Smooth muscle cell (in vitro differentiated cells): Measurements from ENCODE around the gene RWDD3. TPM values are rescaled to one million over a fixed set of nuclear protein-coding genes. Genes with fewer than 3 reads are reported as not detected.

Experiments used
- DNase-seq: peaks from one replicate; lab custom pipeline; 2025; ENCODE audit not compliant: unreplicated experiment; lab: John Stamatoyannopoulos, UW
- H2AFZ ChIP-seq: fragments of 200-600 bp; sonication (generic); 2 replicates; pipeline ENCODE4 v1.6.0; 2016; ENCODE audit warnings: antibody characterized with exemption, low read depth, mild to moderate bottlenecking
- H3F3A ChIP-seq: fragments of 200-600 bp; sonication (generic); 2 replicates; pipeline ENCODE4 v1.6.0; 2017; ENCODE audit warnings: antibody characterized with exemption, low read depth
- H3K27ac ChIP-seq: fragments of 200-600 bp; sonication (generic); 2 replicates; pipeline ENCODE4 v1.5.1; 2016; ENCODE audit warnings: low read depth, mild to moderate bottlenecking
- H3K27me3 ChIP-seq: fragments of 200-600 bp; sonication (generic); 2 replicates; pipeline ENCODE4 v1.6.1; 2016; ENCODE audit warnings: low read depth, mild to moderate bottlenecking
- H3K36me3 ChIP-seq: fragments of 200-600 bp; sonication (generic); 2 replicates; pipeline ENCODE4 v1.5.1; 2016; ENCODE audit warnings: low read depth
- H3K4me1 ChIP-seq: fragments of 200-600 bp; sonication (generic); 2 replicates; pipeline ENCODE4 v1.5.1; 2016; ENCODE audit warnings: low read depth
- H3K4me2 ChIP-seq: fragments of 200-600 bp; sonication (generic); 2 replicates; pipeline ENCODE4 v1.6.0; 2016; ENCODE audit warnings: mild to moderate bottlenecking
- H3K4me3 ChIP-seq: fragments of 200-600 bp; sonication (generic); 2 replicates; pipeline ENCODE4 v1.5.1; 2016; ENCODE audit warnings: mild to moderate bottlenecking
- H3K79me2 ChIP-seq: fragments of 200-600 bp; sonication (generic); 2 replicates; pipeline ENCODE4 v1.6.0; 2016; ENCODE audit warnings: low read depth, mild to moderate bottlenecking
- H3K9ac ChIP-seq: fragments of 200-600 bp; sonication (generic); 2 replicates; pipeline ENCODE4 v1.6.0; 2016; ENCODE audit warnings: low read depth
- H3K9me3 ChIP-seq: fragments of 200-600 bp; sonication (generic); replicated peaks from 2 replicates; pipeline ENCODE4 v1.5.1; 2016; ENCODE audit warnings: low read depth
- H4K20me1 ChIP-seq: fragments of 200-600 bp; sonication (generic); 2 replicates; pipeline ENCODE4 v1.6.0; 2016; ENCODE audit warnings: low read depth
- CTCF ChIP-seq: fragments of 200-600 bp; sonication (generic); IDR thresholded peaks from 2 replicates; pipeline ENCODE4 v1.5.1; 2017; ENCODE audit warnings: borderline replicate concordance, mild to moderate bottlenecking, antibody characterized with exemption; ENCODE audit not compliant: insufficient read depth, poor library complexity, severe bottlenecking
- WGBS: methylation state at CpG from one replicate; pipeline ENCODE4 v1.1.7; 2016; ENCODE audit warnings: low lambda C conversion rate; 5-methylcytosine and 5-hydroxymethylcytosine counted together
- polyA plus RNA-seq: library from polyadenylated mRNA; unstranded; fragments of >200 nt; fragmentation: Nextera tagmentation; extraction: Ambion mirVana; gene quantifications from 2 replicates; pipeline ENCODE4 v1.2.1, GENCODE V29; 2016
- total RNA-seq: library from RNA; depleted of rRNA; stranded (reverse); fragments of >200 nt; gene quantifications from 2 replicates; pipeline ENCODE4 v1.2.3, GENCODE V29; 2014

The RWDD3 gene
- total and polyA plus RNA-seq, 2 experiments from 2014 or later: 21.5 to 28.2 TPM

GRCh38 chr1:95203908-95204437 lies 30.0 kb upstream of the RWDD3 start:
- no peaks in the 10 kb centered on the region for H4K20me1 ChIP-seq
- no peaks in the 10 kb centered on the region for H3K4me1 ChIP-seq
- H3K27ac ChIP-seq: no peak overlapping the region
- no peak overlapping the region for H3K4me2 ChIP-seq
- no peak overlapping the region for H3K9ac ChIP-seq
- H3K4me3 ChIP-seq: no peak overlapping the region
- no peak overlapping the region for H2AFZ ChIP-seq
- DNase-seq: no peak
- H3K9me3 ChIP-seq: no peaks in the 10 kb centered on the region
- no peaks in the 10 kb centered on the region for H3K36me3 ChIP-seq
- no peak for TF ChIP-seq CTCF
- no peaks in the 10 kb centered on the region for H3F3A ChIP-seq
- no peaks in the 10 kb centered on the region for H3K79me2 ChIP-seq
- 15% methylated on average over 1 of the region's 1 CpG for WGBS
- H3K27me3 ChIP-seq: no peaks in the 10 kb centered on the region

DNA sequence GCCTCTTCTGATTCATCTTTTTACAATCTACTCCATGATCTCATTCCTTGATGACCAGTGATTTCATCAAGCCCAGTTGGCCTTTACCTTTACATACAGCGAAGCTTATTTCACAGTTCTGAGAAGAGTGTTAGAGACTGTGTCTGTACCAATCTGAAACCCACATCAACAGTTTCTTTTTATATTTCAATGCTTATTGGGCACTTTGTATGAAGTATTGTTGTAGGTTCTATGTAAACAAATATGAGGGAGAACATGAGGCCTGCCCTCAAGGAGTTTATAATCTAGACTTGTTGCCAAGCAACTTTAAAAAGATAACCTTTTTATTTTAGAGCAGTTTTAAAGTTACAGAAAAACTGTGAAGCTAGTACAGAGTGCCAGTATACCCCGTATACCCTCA lies 27.5 kb upstream of the RWDD3 start:
- no peaks in the 10 kb centered on the region for H3K36me3 ChIP-seq
- no peaks in the 10 kb centered on the region for H3K27me3 ChIP-seq
- TF ChIP-seq CTCF: no peak
- no peak overlapping the region for H3K9ac ChIP-seq
- H3K4me2 ChIP-seq: no peak overlapping the region
- H3K4me1 ChIP-seq: no peaks in the 10 kb centered on the region
- no peaks in the 10 kb centered on the region for H3K79me2 ChIP-seq
- DNase-seq: no peak
- no peaks in the 10 kb centered on the region for H3K9me3 ChIP-seq
- H3K4me3 ChIP-seq: no peak overlapping the region
- no peaks in the 10 kb centered on the region for H4K20me1 ChIP-seq
- H3F3A ChIP-seq: no peaks in the 10 kb centered on the region
- H3K27ac ChIP-seq: no peak overlapping the region
- 98% methylated on average over 2 of the region's 2 CpGs for WGBS
- no peak overlapping the region for H2AFZ ChIP-seq

GRCh38 chr1:95207223-95207935 lies 26.6 kb upstream of the RWDD3 start:
- Histone ChIP-seq H4K20me1 (no peaks in the 10 kb centered on the region), H2AFZ (no peak overlapping the region), H3K27ac (no peak overlapping the region), H3K79me2 (no peaks in the 10 kb centered on the region), H3F3A (no peaks in the 10 kb centered on the region), H3K4me1 (no peaks in the 10 kb centered on the region), H3K4me2 (no peak overlapping the region), H3K4me3 (no peak overlapping the region), H3K36me3 (no peaks in the 10 kb centered on the region), H3K9ac (no peak overlapping the region), H3K27me3 (no peaks in the 10 kb centered on the region), H3K9me3 (no peaks in the 10 kb centered on the region)
- no peak for DNase-seq
- TF ChIP-seq CTCF: no peak
- WGBS: 92% methylated on average over 6 of the region's 6 CpGs

GRCh38 chr1:95208876-95209275 lies 25.1 kb upstream of the RWDD3 start:
- H3K27ac ChIP-seq: no peak overlapping the region
- no peaks in the 10 kb centered on the region for H3K79me2 ChIP-seq
- no peak for DNase-seq
- H3K4me1 ChIP-seq: no peaks in the 10 kb centered on the region
- no peaks in the 10 kb centered on the region for H3K27me3 ChIP-seq
- H3K4me3 ChIP-seq: no peak overlapping the region
- H3K36me3 ChIP-seq: no peaks in the 10 kb centered on the region
- no peaks in the 10 kb centered on the region for H3F3A ChIP-seq
- no peak overlapping the region for H2AFZ ChIP-seq
- no peak overlapping the region for H3K4me2 ChIP-seq
- no peaks in the 10 kb centered on the region for H4K20me1 ChIP-seq
- no peak for TF ChIP-seq CTCF
- H3K9ac ChIP-seq: no peak overlapping the region
- WGBS: 63% methylated on average over 3 of the region's 3 CpGs
- no peaks in the 10 kb centered on the region for H3K9me3 ChIP-seq
